GM13977 (cell line): ENCODE data around the gene IGF1R.

Experiments used
- DNase-seq: peaks from one replicate; pipeline ENCODE4 v3.0.0; 2012; ENCODE audit warnings: low spot score
- in situ Hi-C: fragments of 300-500 bp; cut with MboI; formaldehyde crosslinking; loops from one replicate; pipeline ENCODE4 v1.12.0; 2022; ENCODE audit warnings: low sequenced_read_pairs, low pct_unique_long_range_greater_than_20kb, mixed read lengths, inconsistent platforms; ENCODE audit not compliant: unreplicated experiment
- TF ChIP-seq, protein P1 (sequence below): IDR thresholded peaks from 2 replicates; pipeline ENCODE4 v1.5.1; 2012; ENCODE audit warnings: mild to moderate bottlenecking, control low read depth; ENCODE audit not compliant: insufficient read depth; ENCODE audit errors: extremely low read depth, missing control alignments

IGF1R gene

DNA sequence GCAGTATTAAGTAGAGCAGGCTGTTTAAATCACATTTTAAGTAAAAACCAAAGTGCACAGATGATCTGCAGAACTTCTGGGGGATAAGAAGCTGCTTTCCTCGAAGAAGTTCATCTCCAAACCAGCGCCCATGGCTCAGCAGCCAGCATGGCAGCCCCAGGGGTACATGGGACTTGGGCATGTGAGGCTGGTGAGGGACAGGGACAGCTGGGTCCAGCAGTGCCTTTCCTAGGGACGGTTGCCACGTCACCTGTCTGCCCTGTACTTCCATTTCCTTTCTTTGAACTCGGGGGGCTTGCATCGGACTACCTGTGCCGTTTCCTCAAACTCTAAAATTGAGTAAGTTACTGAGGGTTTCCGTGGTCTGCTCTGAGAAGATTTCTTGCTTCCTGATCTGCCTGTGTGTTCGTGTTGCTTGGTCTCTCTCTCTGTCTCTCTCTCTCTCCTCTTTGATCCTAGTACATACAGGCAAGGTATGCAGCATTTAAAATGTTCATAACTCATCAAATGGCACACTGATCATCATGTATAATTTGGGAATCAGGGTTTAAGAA lies 67.6 kb downstream of the IGF1R start:
- TF ChIP-seq, protein P1, sequence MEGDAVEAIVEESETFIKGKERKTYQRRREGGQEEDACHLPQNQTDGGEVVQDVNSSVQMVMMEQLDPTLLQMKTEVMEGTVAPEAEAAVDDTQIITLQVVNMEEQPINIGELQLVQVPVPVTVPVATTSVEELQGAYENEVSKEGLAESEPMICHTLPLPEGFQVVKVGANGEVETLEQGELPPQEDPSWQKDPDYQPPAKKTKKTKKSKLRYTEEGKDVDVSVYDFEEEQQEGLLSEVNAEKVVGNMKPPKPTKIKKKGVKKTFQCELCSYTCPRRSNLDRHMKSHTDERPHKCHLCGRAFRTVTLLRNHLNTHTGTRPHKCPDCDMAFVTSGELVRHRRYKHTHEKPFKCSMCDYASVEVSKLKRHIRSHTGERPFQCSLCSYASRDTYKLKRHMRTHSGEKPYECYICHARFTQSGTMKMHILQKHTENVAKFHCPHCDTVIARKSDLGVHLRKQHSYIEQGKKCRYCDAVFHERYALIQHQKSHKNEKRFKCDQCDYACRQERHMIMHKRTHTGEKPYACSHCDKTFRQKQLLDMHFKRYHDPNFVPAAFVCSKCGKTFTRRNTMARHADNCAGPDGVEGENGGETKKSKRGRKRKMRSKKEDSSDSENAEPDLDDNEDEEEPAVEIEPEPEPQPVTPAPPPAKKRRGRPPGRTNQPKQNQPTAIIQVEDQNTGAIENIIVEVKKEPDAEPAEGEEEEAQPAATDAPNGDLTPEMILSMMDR: no peak
- in situ Hi-C loops: no loop called here
- DNase-seq: no peak

DNA sequence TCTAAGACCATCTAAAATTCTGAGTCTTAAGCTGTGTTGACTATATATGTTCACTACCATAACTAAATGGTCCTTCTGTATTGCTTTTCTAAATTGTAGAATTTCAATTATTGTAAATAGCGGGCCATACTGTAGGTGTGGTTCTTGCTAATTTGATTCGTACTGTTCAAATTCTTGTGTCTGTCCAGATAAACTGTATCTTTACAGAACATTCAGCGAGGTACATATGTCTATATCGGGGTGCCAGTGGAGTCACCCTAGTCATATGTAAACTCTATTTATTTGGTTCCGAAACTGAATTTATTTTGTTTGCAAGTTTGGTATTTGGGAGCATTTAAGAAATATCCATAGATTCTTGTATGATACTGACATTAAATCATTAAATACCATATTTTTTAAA lies 69.0 kb downstream of the IGF1R start:
- TF ChIP-seq, protein P1: no peak
- DNase-seq: no peak
- in situ Hi-C loops: no loop called here

DNA sequence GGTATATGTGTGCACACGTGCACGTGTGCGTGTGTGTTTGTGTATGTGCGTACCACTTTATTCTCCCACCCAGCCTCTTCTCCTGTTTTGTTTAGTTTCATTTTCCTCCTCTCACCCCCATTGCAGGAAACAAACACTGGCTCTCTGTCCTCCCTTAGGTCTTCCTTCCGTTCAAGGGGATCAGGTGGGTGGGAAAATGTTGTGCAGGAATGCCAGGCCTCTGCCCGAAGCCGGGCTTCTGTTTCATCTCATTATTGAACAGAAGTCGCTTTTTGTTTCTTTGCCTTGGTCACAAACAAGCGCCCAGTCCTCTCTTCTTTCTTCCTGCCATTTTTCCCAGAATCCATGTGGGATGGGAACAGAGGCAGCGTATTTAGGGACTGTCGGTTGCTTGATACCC lies 69.6 kb downstream of the IGF1R start:
- DNase-seq: no peak
- in situ Hi-C loops: no loop called here
- TF ChIP-seq, protein P1: no peak

DNA sequence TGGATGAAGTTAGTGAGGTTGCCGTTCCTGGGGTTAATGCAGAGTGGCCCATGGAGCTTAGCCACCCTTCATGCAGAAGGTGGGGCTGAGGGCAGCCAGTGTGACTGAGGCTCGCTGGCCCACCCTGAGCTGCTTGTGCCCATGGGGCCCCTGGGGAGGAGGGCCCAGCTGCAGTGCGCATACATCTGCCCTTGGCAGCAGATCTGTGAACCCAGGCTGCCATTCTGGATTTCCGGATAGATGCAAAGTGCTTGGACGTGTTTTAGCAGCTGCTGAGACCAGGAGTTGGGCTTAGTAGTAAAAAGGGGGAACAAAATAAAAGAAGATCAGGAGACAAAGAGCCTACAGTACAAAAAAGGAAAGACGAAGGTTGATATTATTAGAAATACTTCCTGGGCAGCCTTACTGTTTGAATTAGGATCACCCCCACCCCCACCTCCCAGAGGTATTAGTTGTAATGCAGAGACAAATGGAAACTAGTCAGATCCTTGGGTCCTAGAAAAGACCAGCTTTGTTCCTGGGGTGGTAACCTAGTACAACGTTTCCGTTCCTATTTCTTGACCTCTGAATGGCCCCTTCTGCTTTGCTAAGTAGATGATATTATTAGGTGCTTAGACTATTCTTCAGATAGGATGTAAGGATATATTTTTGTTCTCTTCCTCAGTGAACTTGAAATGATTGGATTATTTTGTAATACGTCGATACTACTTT lies 70.2 kb downstream of the IGF1R start:
- in situ Hi-C loops: no loop called here
- TF ChIP-seq, protein P1: no peak
- DNase-seq: no peak

DNA sequence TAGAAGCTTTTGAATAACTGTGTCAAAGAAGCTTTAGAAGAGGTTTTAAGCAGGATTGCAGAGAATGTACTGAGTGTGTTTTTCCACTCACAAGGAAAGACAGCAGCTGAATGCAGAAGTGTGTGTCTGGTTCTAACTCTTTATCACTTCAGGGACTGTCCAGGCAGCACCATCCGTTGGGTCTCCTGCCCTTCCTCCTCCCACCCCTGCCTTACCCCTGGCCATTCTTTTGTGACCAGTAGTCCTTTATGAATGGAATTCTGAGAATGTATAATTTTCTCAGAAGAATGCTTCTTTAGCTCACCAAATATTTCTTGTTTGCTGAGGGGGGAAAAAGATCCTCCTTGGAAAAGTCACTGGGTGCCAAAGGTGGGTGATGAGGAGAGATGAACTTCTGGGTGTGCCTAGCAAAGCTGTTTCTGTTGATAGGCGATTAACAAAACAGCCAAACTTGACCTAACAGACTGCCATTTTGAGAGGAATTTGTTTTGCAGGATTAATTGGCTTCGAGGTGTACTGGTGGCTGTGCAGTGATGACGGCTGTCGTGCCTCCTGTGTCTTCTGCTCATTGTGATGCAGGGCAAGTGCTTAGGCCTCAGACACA lies 70.9 kb downstream of the IGF1R start:
- in situ Hi-C loops: no loop called here
- TF ChIP-seq, protein P1: no peak
- no peak for DNase-seq

DNA sequence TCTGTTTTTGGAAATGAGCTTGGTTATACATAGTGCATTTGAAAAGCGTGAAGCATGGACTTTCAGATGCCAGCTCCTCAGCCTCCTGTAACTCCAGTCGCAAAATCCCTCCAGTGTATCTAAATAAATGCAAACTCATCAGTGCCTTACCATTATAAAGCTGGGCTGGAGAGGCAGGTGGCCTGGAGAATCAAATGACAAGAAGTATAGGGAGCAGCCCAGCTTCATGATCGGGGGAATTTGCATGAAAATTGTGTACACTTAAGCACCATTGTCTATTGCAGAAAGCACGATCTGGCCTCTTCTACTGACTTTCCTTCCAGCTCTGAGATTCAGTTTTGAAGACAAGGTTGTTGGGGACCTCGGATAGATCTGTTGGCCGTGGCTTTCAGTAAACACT lies 71.7 kb downstream of the IGF1R start:
- TF ChIP-seq, protein P1: no peak
- in situ Hi-C loops: no loop called here
- no peak for DNase-seq
